ENCODE measurements around the gene DIDO1.

DNA sequence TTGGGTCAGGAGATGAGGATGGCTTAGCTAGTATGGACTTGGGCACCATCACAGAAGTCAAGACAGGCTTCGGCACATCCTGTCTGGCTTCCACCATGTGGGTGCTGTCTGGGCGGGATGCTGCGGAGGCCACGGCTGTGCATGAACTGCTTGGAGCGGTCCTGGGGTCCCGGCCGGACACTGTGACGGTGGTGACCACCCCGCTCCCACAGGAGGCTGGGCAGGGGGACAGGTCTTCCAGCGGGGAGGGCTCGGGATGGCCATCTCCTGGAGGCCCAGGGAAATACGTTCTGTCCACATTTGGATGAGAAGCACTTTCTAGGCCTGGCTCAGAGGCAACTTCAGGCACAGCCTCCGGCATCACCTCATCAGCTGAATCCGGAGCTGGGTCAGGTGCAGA lies 32.6 kb downstream of the DIDO1 start:
- TF ChIP-seq CTCF (conservative IDR thresholded peaks at IDR 0.05 in 1 of 2, IDR thresholded peaks at IDR 0.05 in 1 of 2; ENCODE audit: extremely low read depth in 1 of 2, insufficient read depth in 1 of 2, low read depth in 1 of 2, low read length in 2 of 2) = no peak
- no peak for TF ChIP-seq EZH2 (IDR thresholded peaks at IDR 0.05; ENCODE audit: borderline replicate concordance, low read length)

All from mammary epithelial cell (primary cell).